Measurements from ENCODE around the gene EARS2. TPM values are rescaled to one million over a fixed set of nuclear protein-coding genes. Genes with fewer than 3 reads are reported as not detected.

EARS2 gene
- total RNA-seq, 2 experiments from 2014 or later = 16.3 to 16.4 TPM

- peaks cover 23% of the 10 kb centered on the region for H3K36me3 Mint-ChIP-seq (ENCODE audit: low read depth)
- no peaks in the 10 kb centered on the region for H3K9me3 Mint-ChIP-seq (ENCODE audit: insufficient read depth)
- ChIA-PET POLR2A (no interaction called here), CTCF (interaction anchor here (1.3 to 1.9 kb wide), 2 partner anchors 23 to 103 kb away, joined by 4 to 7 read pairs; no protein-coding TSS in a partner anchor)
- H3K27me3 Mint-ChIP-seq (ENCODE audit: low read depth) = no peaks in the 10 kb centered on the region
- no peak overlapping the region for H3K27ac Mint-ChIP-seq
- ATAC-seq (no peak), DNase-seq (no peak)
- H3K4me3 Mint-ChIP-seq = no peak overlapping the region
- peaks cover 2% of the 10 kb centered on the region for H3K4me1 Mint-ChIP-seq (ENCODE audit: low read depth)
These were observed 18.3 kb downstream of the EARS2 start for GRCh38 chr16:23538919-23539278.

- H3K36me3 Mint-ChIP-seq (ENCODE audit: low read depth) = peaks cover 27% of the 10 kb centered on the region
- no peaks in the 10 kb centered on the region for H3K9me3 Mint-ChIP-seq (ENCODE audit: insufficient read depth)
- H3K27ac Mint-ChIP-seq = no peak overlapping the region
- ChIA-PET POLR2A (no interaction called here), CTCF (interaction anchor here (0.7 kb wide), 1 partner anchor 12 kb away, joined by 3 read pairs; no protein-coding TSS in a partner anchor)
- peaks cover 2% of the 10 kb centered on the region for H3K4me1 Mint-ChIP-seq (ENCODE audit: low read depth)
- no peaks in the 10 kb centered on the region for H3K27me3 Mint-ChIP-seq (ENCODE audit: low read depth)
- no peak for DNase-seq
- ATAC-seq = no peak
- H3K4me3 Mint-ChIP-seq = no peak overlapping the region
These were observed 19.8 kb downstream of the EARS2 start for GRCh38 chr16:23537390-23537789.

- no peak overlapping the region for H3K4me3 Mint-ChIP-seq
- DNase-seq (no peak), ATAC-seq (no peak)
- peaks cover 25% of the 10 kb centered on the region for H3K36me3 Mint-ChIP-seq (ENCODE audit: low read depth)
- ChIA-PET CTCF (no interaction called here), POLR2A (no interaction called here)
- no peak overlapping the region for H3K27ac Mint-ChIP-seq
- no peaks in the 10 kb centered on the region for H3K27me3 Mint-ChIP-seq (ENCODE audit: low read depth)
- peaks cover 2% of the 10 kb centered on the region for H3K4me1 Mint-ChIP-seq (ENCODE audit: low read depth)
- no peaks in the 10 kb centered on the region for H3K9me3 Mint-ChIP-seq (ENCODE audit: insufficient read depth)
These were observed 21.2 kb downstream of the EARS2 start for GRCh38 chr16:23535901-23536300.

GRCh38 chr16:23534868-23535860 is 22.0 kb downstream of the EARS2 start:
- no peaks in the 10 kb centered on the region for H3K9me3 Mint-ChIP-seq (ENCODE audit: insufficient read depth)
- DNase-seq = no peak
- peaks cover 2% of the 10 kb centered on the region for H3K4me1 Mint-ChIP-seq (ENCODE audit: low read depth)
- no peak overlapping the region for H3K27ac Mint-ChIP-seq
- no peaks in the 10 kb centered on the region for H3K27me3 Mint-ChIP-seq (ENCODE audit: low read depth)
- no peak for ATAC-seq
- CTCF ChIA-PET = interaction anchor here (1.5 to 2.0 kb wide), 2 partner anchors 10 to 99 kb away, joined by 4 to 9 read pairs; no protein-coding TSS in a partner anchor
- POLR2A ChIA-PET = no interaction called here
- no peak overlapping the region for H3K4me3 Mint-ChIP-seq
- peaks cover 25% of the 10 kb centered on the region for H3K36me3 Mint-ChIP-seq (ENCODE audit: low read depth)

- ChIA-PET CTCF (interaction anchor here (0.8 to 1.3 kb wide), 3 partner anchors 8 to 98 kb away, joined by 3 read pairs; no protein-coding TSS in a partner anchor), POLR2A (no interaction called here)
- Mint-ChIP-seq H3K27ac (no peak overlapping the region), H3K9me3 (ENCODE audit: insufficient read depth) (no peaks in the 10 kb centered on the region), H3K4me1 (ENCODE audit: low read depth) (no peaks in the 10 kb centered on the region), H3K4me3 (no peak overlapping the region), H3K27me3 (ENCODE audit: low read depth) (no peaks in the 10 kb centered on the region), H3K36me3 (ENCODE audit: low read depth) (peaks cover 25% of the 10 kb centered on the region)
- DNase-seq (no peak), ATAC-seq (no peak)
These were observed 24.7 kb downstream of the EARS2 start for GRCh38 chr16:23532448-23532847.

GRCh38 chr16:23530062-23530461 is 27.1 kb downstream of the EARS2 start:
- Mint-ChIP-seq H3K4me3 (no peak overlapping the region), H3K9me3 (ENCODE audit: insufficient read depth) (no peaks in the 10 kb centered on the region), H3K27me3 (ENCODE audit: low read depth) (no peaks in the 10 kb centered on the region), H3K4me1 (ENCODE audit: low read depth) (no peaks in the 10 kb centered on the region), H3K27ac (peak overlapping the region; percentile 34), H3K36me3 (ENCODE audit: low read depth) (peaks cover 31% of the 10 kb centered on the region)
- ATAC-seq = no peak
- CTCF ChIA-PET = interaction anchor here (0.6 to 1.4 kb wide), 2 partner anchors 15 to 20 kb away, joined by 3 to 4 read pairs; partner anchors contain the start of gene GGA2
- POLR2A ChIA-PET = no interaction called here
- no peak for DNase-seq

- Mint-ChIP-seq H3K9me3 (ENCODE audit: insufficient read depth) (no peaks in the 10 kb centered on the region), H3K27ac (no peak overlapping the region), H3K27me3 (ENCODE audit: low read depth) (no peaks in the 10 kb centered on the region), H3K4me1 (ENCODE audit: low read depth) (no peaks in the 10 kb centered on the region), H3K36me3 (ENCODE audit: low read depth) (peaks cover 35% of the 10 kb centered on the region), H3K4me3 (no peak overlapping the region)
- DNase-seq (no peak), ATAC-seq (no peak)
- ChIA-PET CTCF (interaction anchor here (1.2 to 1.4 kb wide), 2 partner anchors 13 to 68 kb away, joined by 3 to 4 read pairs; partner anchors contain the start of gene NDUFAB1), POLR2A (no interaction called here)
These were observed 28.4 kb downstream of the EARS2 start for GRCh38 chr16:23528644-23529310.

- POLR2A ChIA-PET = no interaction called here
- H3K4me1 Mint-ChIP-seq (ENCODE audit: low read depth) = no peaks in the 10 kb centered on the region
These were observed 29.0 kb downstream of the EARS2 start for GRCh38 chr16:23527961-23528643.

GRCh38 chr16:23524886-23525285 is 32.3 kb downstream of the EARS2 start:
- H3K9me3 Mint-ChIP-seq (ENCODE audit: insufficient read depth) = no peaks in the 10 kb centered on the region
- ChIA-PET POLR2A (no interaction called here), CTCF (no interaction called here)
- H3K4me3 Mint-ChIP-seq = no peak overlapping the region
- H3K36me3 Mint-ChIP-seq (ENCODE audit: low read depth) = peaks cover 45% of the 10 kb centered on the region
- peaks cover 4% of the 10 kb centered on the region for H3K4me1 Mint-ChIP-seq (ENCODE audit: low read depth)
- no peak overlapping the region for H3K27ac Mint-ChIP-seq
- H3K27me3 Mint-ChIP-seq (ENCODE audit: low read depth) = no peaks in the 10 kb centered on the region
- ATAC-seq = no peak
- DNase-seq = no peak

More at GRCh38 chr16:23527961-23528643, 29.0 kb downstream of the EARS2 start:
- Mint-ChIP-seq H3K36me3 (ENCODE audit: low read depth) (peaks cover 34% of the 10 kb centered on the region), H3K4me3 (no peak overlapping the region), H3K27me3 (ENCODE audit: low read depth) (no peaks in the 10 kb centered on the region), H3K27ac (no peak overlapping the region), H3K9me3 (ENCODE audit: insufficient read depth) (no peaks in the 10 kb centered on the region)
- DNase-seq (no peak), ATAC-seq (no peak)
- CTCF ChIA-PET = interaction anchor here (1.2 kb wide), 1 partner anchor 68 kb away, joined by 3 read pairs; the partner anchor contains the start of gene NDUFAB1

- H3K27ac Mint-ChIP-seq = no peak overlapping the region
- POLR2A ChIA-PET = no interaction called here
- H3K4me1 Mint-ChIP-seq (ENCODE audit: low read depth) = peaks cover 12% of the 10 kb centered on the region
- no peak for DNase-seq
- ATAC-seq = no peak
- H3K9me3 Mint-ChIP-seq (ENCODE audit: insufficient read depth) = no peaks in the 10 kb centered on the region
- H3K36me3 Mint-ChIP-seq (ENCODE audit: low read depth) = peaks cover 54% of the 10 kb centered on the region
- H3K27me3 Mint-ChIP-seq (ENCODE audit: low read depth) = no peaks in the 10 kb centered on the region
- no peak overlapping the region for H3K4me3 Mint-ChIP-seq
- CTCF ChIA-PET = no interaction called here
These were observed 33.2 kb downstream of the EARS2 start for GRCh38 chr16:23523876-23524385.

- H3K27ac Mint-ChIP-seq = no peak overlapping the region
- ChIA-PET CTCF (no interaction called here), POLR2A (no interaction called here)
- no peak overlapping the region for H3K4me3 Mint-ChIP-seq
- H3K27me3 Mint-ChIP-seq (ENCODE audit: low read depth) = no peaks in the 10 kb centered on the region
- DNase-seq (no peak), ATAC-seq (no peak)
- H3K9me3 Mint-ChIP-seq (ENCODE audit: insufficient read depth) = no peaks in the 10 kb centered on the region
- H3K36me3 Mint-ChIP-seq (ENCODE audit: low read depth) = peaks cover 58% of the 10 kb centered on the region
- peaks cover 16% of the 10 kb centered on the region for H3K4me1 Mint-ChIP-seq (ENCODE audit: low read depth)
These were observed 33.8 kb downstream of the EARS2 start for GRCh38 chr16:23523321-23523720.
